Smooth muscle cell of the coronary artery (primary cell): Measurements from ENCODE around the gene HDLBP. TPM values are rescaled to one million over a fixed set of nuclear protein-coding genes. Genes with fewer than 3 reads are reported as not detected.

Experiments used
- total RNA-seq: library from RNA; depleted of rRNA; stranded (reverse); fragments of >200 nt; gene quantifications from 2 replicates; pipeline ENCODE4 v1.2.3, GENCODE V29; 2014; ENCODE audit warnings: low replicate concordance

HDLBP gene
- 1,542 and 1,698 TPM in 2 replicates for total RNA-seq

GRCh38 chr2:241315093-241315878 is at the start of gene HDLBP:
Gene HDLBP (minus strand): TSS chr2:241315672. CDS start chr2:241266869, 48,803 bp downstream.

GRCh38 chr2:241355983-241356870 is 40.8 kb upstream of the HDLBP start, which contains the start of gene FARP2:
Gene FARP2 (plus strand): TSS chr2:241356285. CDS start chr2:241373108, 16,823 bp downstream.

GRCh38 chr2:241315879-241316631 is 583 bp upstream of the HDLBP start, which contains the start of gene SEPTIN2:
Gene SEPTIN2 (plus strand): TSS chr2:241315925. CDS start chr2:241324233, 8,308 bp downstream.

GRCh38 chr2:241188361-241189092 is 126.9 kb downstream of the HDLBP start, which contains the start of gene ANO7:
Gene ANO7 (plus strand): TSS chr2:241188677. CDS start chr2:241190064, 1,387 bp downstream.

Other genes starting within 250 kb of the HDLBP start
- gene MTERF4, start 213.4 kb downstream of the HDLBP start, total RNA-seq: 24.9 and 73.7 TPM in 2 replicates
- gene PASK, start 166.2 kb downstream of the HDLBP start, total RNA-seq: 2.4 and 9.9 TPM in 2 replicates
- gene PPP1R7, start 165.2 kb downstream of the HDLBP start, total RNA-seq: 100 and 202 TPM in 2 replicates
- gene ANO7, start 127.0 kb downstream of the HDLBP start, total RNA-seq: 0.12 and 0.23 TPM in 2 replicates
- gene SEPTIN2, start 253 bp upstream of the HDLBP start, total RNA-seq: 425 and 506 TPM in 2 replicates
- 34.5 and 53.9 TPM in 2 replicates for gene FARP2, start 40.6 kb upstream of the HDLBP start, total RNA-seq
- gene STK25, start 192.9 kb upstream of the HDLBP start, total RNA-seq: 181 and 244 TPM in 2 replicates
- gene BOK, start 243.1 kb upstream of the HDLBP start, total RNA-seq: 4.9 and 13.5 TPM in 2 replicates